Kidney (tissue), 14 donors: Measurements from ENCODE around the gene TBCK. TPM values are rescaled to one million over a fixed set of nuclear protein-coding genes. Genes with fewer than 3 reads are reported as not detected.
A peak's percentile ranks its signal among the peaks of the same experiment; 100 is the strongest.

Experiments
- DNase-seq, 5 donors: peaks; one replicate each; pipeline ENCODE4 v3.0.0-alpha.2; 2013 to 2020
- FAIRE-seq: peaks from 2 replicates; lab custom pipeline; 2012; peaks lifted over from hg19 to GRCh38; lab: Jason Lieb, UNC
- H3K27ac ChIP-seq, 2 donors: one replicate each; pipeline ENCODE4 v1.7.0; 2013; ENCODE audit warnings: low read depth in 2 of 2, low read length in 2 of 2, inconsistent platforms in 1 of 2
- H3K27me3 ChIP-seq: one replicate; pipeline ENCODE4 v1.7.1; 2013; ENCODE audit warnings: low read length, inconsistent platforms; ENCODE audit not compliant: control insufficient read depth, insufficient read depth
- H3K36me3 ChIP-seq, 3 donors: one replicate each; pipeline versions ENCODE4 v1.7.0 to v1.7.1; 2013; ENCODE audit warnings: low read length in 3 of 3, control low read depth in 1 of 3, inconsistent platforms in 1 of 3; ENCODE audit not compliant: insufficient read depth in 3 of 3, control insufficient read depth in 2 of 3
- H3K4me1 ChIP-seq, 3 donors: one replicate each; pipeline versions ENCODE4 v1.7.0 to v1.7.1; 2013; ENCODE audit warnings: low read length in 3 of 3, inconsistent platforms in 1 of 3, low read depth in 1 of 3; ENCODE audit not compliant: control insufficient read depth in 2 of 3, insufficient read depth in 2 of 3
- H3K4me3 ChIP-seq, 3 donors: one replicate each; pipeline versions ENCODE4 v1.7.0 to v1.8.1; 2013; ENCODE audit warnings: low read length in 3 of 3, control low read depth in 1 of 3, inconsistent platforms in 1 of 3
- H3K9ac ChIP-seq, 3 donors: one replicate each; pipeline versions ENCODE4 v1.7.0 to v1.7.1; 2013; ENCODE audit warnings: low read length in 3 of 3, control low read depth in 1 of 3, inconsistent platforms in 1 of 3
- H3K9me3 ChIP-seq, 3 donors: one replicate each; pipeline versions ENCODE4 v1.7.0 to v1.7.1; 2013; ENCODE audit warnings: low read length in 3 of 3, control low read depth in 1 of 3, inconsistent platforms in 1 of 3; ENCODE audit not compliant: control insufficient read depth in 2 of 3, insufficient read depth in 1 of 3
- CTCF ChIP-seq: IDR thresholded peaks from 3 replicates; pipeline ENCODE4 v1.5.1; 2012; ENCODE audit warnings: mild to moderate bottlenecking, moderate library complexity, borderline replicate concordance; ENCODE audit not compliant: insufficient read depth; ENCODE audit errors: extremely low read depth
- intact Hi-C: fragments of 100-400 bp; cut with DNase I; formaldehyde crosslinking; loops from one replicate; pipeline ENCODE4 v1.11.1; 2022
- polyA plus RNA-seq: library from polyadenylated mRNA; stranded (reverse); fragments of 350-450 nt; fragmentation: Illumina TruSeq; extraction: RNeasy Lipid Tissue Mini Kit (QIAGEN cat#74804); gene quantifications from one replicate; pipeline ENCODE4 v1.2.3, GENCODE V29; 2014; ENCODE audit warnings: low read depth, low replicate concordance; ENCODE audit not compliant: insufficient read depth
- total RNA-seq: library from RNA; stranded (reverse); fragmentation: NEBNext Ultra II Directional; extraction: Animal tissue kit (Norgen Biotek cat#: 25700); gene quantifications from one replicate; pipeline ENCODE4 v1.2.1, GENCODE V29; 2021
- donor health status: control.
- donor health status: control.
- donor health status: control.
- donor health status: control.
- donor health status: control.
- donor health status: DM: yes; HTN: yes; CAD: no.
- donor health status: Normal renal cell carcinoma (clear cell type).

Gene TBCK
- total and polyA plus RNA-seq, 2 donors from 2014 or later = 15.8 to 50.0 TPM

GRCh38 chr4:106315476-106315967 lies 487 bp downstream of the TBCK start:
- H3K4me3 ChIP-seq = peak overlapping the region; percentile 91 to 99 (median 96)
- no peaks in the 10 kb centered on the region for H3K9me3 ChIP-seq
- DNase-seq (no peak), FAIRE-seq (no peak)
- peak overlapping the region; percentile 96 to 97 for H3K27ac ChIP-seq
- no peak for TF ChIP-seq CTCF
- H3K9ac ChIP-seq = peak overlapping the region; percentile 65 to 99 (median 93)
- no peaks in the 10 kb centered on the region for H3K36me3 ChIP-seq
- intact Hi-C loops = no loop called here
- no peaks in the 10 kb centered on the region for H3K27me3 ChIP-seq
- H3K4me1 ChIP-seq = peaks cover 0 to 16% (median 14%) of the 10 kb centered on the region in 3 donors

DNA sequence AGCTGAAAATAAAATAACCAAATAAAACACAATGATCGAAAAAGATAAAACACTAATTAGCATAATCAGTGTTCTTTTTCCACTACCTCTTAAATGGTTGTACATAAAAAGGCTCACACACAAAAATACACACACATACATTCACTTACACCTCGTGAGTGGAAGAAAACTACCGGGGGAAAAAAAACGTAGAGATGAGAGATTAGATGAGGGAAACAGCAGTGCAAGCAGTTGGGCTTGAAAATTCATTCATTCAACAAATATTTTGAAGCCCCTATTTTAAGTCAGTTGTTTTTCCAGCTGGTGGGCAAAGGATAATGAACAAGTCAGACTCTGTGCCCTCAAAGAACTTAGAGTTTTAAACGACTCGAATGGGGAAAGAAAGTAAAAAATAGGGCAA lies 1.0 kb downstream of the TBCK start:
- Histone ChIP-seq H3K4me1 (peaks cover 0 to 16% (median 14%) of the 10 kb centered on the region in 3 donors), H3K36me3 (no peaks in the 10 kb centered on the region), H3K9me3 (no peaks in the 10 kb centered on the region), H3K4me3 (peak overlapping the region; percentile 91 to 99 (median 96)), H3K9ac (peak overlapping the region in 2 of 3 donors; percentile 93 to 99), H3K27ac (no peak overlapping the region), H3K27me3 (no peaks in the 10 kb centered on the region)
- intact Hi-C loops = no loop called here
- TF ChIP-seq CTCF = no peak
- DNase-seq (peak in 1 of 5 donors; percentile 2), FAIRE-seq (no peak)

DNA sequence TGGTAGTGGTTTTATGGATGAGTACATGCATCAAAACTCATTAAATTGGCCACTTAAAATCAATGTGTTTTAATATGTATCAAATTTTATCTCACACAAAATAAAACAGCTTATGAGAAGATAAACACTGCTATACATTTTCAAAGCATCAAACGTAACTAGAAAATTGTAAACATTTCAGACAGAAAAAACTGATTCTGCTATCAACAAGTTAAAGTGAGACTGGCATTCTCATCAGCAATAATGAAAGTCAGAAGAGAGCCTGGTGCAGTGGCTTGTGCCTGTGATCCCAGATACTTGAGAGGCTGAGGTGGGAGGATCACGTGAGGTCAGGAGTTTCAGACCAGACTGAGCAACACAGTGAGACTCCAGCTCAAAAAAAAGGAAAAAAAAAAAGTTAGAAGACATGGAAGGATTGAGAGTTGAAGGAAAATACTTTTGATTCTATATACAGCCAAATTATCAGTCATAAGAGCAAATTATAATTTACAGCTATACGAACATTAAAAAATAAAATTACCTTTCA lies 2.9 kb downstream of the TBCK start:
- intact Hi-C loops = no loop called here
- FAIRE-seq = no peak
- Histone ChIP-seq H3K36me3 (peaks cover 0 to 3% (median 0%) of the 10 kb centered on the region in 3 donors), H3K9ac (no peak overlapping the region), H3K27me3 (no peaks in the 10 kb centered on the region), H3K4me1 (peaks cover 0 to 16% (median 13%) of the 10 kb centered on the region in 3 donors), H3K9me3 (no peaks in the 10 kb centered on the region), H3K4me3 (no peak overlapping the region), H3K27ac (no peak overlapping the region)
- no peak for TF ChIP-seq CTCF
- no peak for DNase-seq
